CD4-positive, alpha-beta T cell treated with Interleukin-6 at 100 ng/mL for 8 hours (primary cell): ENCODE results near the gene RNF182.
"Not testable (repeated sequence)": the region's sequence is repeated elsewhere in the genome, so short reads cannot be mapped to it uniquely, and the experiment has no call there.

Source experiments
- DNase-seq: peaks from one replicate; pipeline ENCODE4 v3.0.0-alpha.2; 2020; ENCODE audit warnings: mixed read lengths, low spot score

Gene RNF182

DNA sequence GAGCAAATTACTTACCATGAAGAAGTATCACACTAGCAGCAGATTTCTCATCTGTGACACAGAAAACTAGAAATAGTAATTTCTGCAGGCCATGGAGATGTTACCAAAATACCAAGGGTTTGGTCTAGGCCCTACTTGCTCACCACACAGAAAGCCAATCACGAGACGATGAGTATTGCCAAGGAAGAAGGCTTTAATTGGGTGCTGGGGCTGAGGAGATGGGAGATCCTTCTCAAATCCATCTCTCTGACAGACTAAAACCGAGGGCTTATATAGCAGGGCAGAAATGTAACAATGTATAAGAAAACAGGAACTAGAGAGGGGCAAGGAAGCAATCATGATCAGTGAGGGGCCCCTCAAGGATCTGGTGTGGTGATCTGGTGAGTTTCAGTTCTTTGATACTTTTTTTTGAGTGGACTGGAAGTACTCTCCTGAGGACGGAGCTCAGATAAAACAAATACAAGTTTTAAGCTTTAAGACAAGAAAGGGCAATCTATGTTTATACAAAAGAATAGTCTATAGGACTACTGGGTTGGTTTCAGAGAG is 40.9 kb downstream of the RNF182 start:
- DNase-seq = no peak

- no peak for DNase-seq
These were observed 46.6 kb downstream of the RNF182 start for GRCh38 chr6:13971303-13971702.

DNA sequence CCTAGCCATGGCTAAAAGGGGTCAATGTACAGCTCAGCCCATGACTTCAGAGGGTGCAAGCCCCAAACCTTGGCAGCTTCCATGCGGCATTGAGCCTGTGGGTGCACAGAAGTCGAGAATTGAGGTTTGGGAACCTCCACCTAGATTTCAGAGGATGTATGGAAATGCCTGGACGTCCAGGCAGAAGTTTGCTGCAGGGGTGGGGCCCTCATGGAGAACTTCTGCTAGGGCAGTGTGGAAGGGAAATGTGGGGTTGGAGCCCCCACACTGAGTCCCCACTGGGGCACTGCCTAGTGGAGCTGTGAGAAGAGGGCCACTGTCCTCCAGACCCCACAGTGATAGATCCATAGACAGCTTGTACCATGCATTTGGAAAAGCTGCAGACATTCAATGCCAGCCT is 47.9 kb downstream of the RNF182 start:
- not testable (repeated sequence) for DNase-seq

GRCh38 chr6:13973422-13973821 is 48.7 kb downstream of the RNF182 start:
- DNase-seq = not testable (repeated sequence)

DNA sequence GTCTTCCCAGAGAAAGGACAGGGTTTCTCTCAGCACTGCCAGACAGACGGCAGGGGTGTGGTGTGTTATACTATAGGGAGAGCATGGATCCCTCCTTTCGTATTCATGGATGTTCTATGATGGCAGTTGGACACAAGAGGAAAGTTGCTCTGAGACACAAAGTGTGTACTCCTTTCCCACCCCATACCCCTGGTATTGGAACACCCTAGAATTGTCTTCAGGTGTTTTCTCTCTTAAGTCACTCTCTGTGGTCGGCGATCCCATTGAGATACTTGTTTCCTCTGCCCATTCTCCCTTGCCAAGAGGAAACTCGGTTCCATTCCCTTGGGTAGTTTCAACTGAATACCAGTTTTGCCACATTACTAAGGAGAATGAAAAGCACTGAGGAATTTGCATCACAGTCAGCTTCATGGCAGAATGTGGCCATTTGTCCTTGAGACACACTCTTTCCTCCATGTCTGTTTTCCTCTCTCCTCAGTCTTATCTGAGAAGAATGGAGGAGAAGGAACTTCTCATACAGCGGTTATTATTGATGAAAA is 53.4 kb downstream of the RNF182 start:
- DNase-seq = no peak

GRCh38 chr6:13978787-13979186 is 54.0 kb downstream of the RNF182 start:
- no peak for DNase-seq

GRCh38 chr6:13979284-13980171 is 54.8 kb downstream of the RNF182 start:
- DNase-seq = no peak

DNA sequence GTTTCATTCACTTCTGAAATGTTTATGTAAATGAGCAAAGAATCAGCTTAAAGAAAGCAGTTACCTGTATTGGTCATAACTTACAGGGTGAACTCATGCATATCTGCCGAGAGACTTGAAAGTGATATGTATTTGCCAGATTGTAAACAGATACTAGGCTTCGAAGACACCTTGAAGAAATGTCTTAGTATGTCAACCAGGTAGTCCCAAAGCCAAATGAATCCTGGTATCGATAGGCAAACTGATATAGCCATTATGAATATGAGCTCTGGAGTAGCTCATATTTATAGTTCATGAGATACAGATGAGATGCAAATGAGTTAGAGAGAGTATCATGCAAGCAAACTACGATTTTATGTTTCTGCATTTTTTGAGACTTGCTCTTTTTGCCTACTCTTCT is 55.8 kb downstream of the RNF182 start:
- no peak for DNase-seq

DNA sequence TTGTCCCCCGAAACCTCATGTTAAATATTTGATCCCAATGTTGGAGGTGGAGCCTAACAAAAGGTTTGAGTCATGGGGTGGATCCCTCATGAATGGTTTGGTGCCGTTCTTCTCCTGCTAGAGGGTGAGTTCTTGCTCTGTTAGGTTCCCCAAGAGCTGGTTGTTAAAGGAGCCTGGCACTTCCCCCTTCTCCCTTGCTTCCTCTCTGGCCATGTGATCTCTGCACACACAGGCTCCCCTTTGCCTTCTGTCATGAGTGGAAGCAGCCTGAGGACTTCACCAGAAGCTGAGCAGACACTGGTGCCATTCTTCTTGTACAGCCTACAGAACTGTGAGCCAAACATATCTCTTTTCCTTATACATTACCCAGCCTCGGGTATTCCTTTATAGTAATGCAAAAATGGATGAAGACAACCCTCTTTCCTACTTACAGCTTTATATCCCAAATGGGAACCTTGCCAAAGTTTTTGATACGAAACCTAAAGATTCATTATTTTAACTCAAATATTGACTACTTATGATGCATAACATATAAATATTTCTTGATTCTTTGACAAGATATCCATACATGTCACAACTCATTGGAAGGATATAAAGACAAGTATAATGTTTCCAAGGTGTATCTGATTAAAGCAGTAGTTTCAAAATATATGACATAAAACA is 61.0 kb downstream of the RNF182 start:
- DNase-seq = no peak

- DNase-seq = no peak
These were observed 62.1 kb downstream of the RNF182 start for GRCh38 chr6:13986700-13987399.

GRCh38 chr6:13987400-13987865 is 62.7 kb downstream of the RNF182 start:
- DNase-seq = no peak

- no peak for DNase-seq
These were observed 63.4 kb downstream of the RNF182 start for GRCh38 chr6:13988049-13988738.

DNA sequence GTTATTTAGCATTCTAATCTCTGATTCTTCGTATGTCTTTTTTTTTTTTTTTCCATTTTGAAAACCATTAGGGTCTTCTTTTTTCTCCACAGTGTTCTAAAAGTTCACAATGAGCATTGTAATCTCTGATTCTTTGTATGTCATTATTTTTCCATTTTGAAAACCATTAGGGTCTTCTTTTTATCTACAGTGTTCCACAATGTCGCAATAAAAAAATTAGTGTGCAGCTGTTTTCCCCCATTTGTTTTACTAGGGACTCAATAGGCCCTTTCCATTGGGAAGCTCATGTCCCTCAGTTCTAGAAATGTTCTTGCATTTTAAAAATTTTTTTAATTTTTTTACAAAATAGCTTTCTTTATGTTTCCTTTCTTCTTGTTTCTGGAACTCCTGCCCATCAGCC is 64.2 kb downstream of the RNF182 start:
- DNase-seq = no peak

GRCh38 chr6:13989496-13990144 is 64.9 kb downstream of the RNF182 start:
- no peak for DNase-seq

- no peak for DNase-seq
These were observed 66.0 kb downstream of the RNF182 start for GRCh38 chr6:13990796-13991195.

GRCh38 chr6:13991393-13991792 is 66.6 kb downstream of the RNF182 start:
- no peak for DNase-seq

- DNase-seq = no peak
These were observed 67.8 kb downstream of the RNF182 start for GRCh38 chr6:13992417-13993055.

GRCh38 chr6:13993416-13993815 is 68.7 kb downstream of the RNF182 start:
- no peak for DNase-seq

GRCh38 chr6:13998356-13998755 is 73.6 kb downstream of the RNF182 start:
- no peak for DNase-seq

- DNase-seq = no peak
These were observed 76.1 kb downstream of the RNF182 start for GRCh38 chr6:14000901-14001300.
